NCI-H774 (cell line): ENCODE results near the gene MYL6.

Experiments used
- DNase-seq: peaks from one replicate; lab custom pipeline; 2025; lab: John Stamatoyannopoulos, UW

The MYL6 gene

GRCh38 chr12:56129206-56129941, 28.8 kb upstream of the MYL6 start:
- DNase-seq, result no peak

- DNase-seq, result no peak
These were observed 28.1 kb upstream of the MYL6 start for GRCh38 chr12:56129942-56130495.

GRCh38 chr12:56130876-56131275, 27.3 kb upstream of the MYL6 start:
- DNase-seq, result no peak

- no peak for DNase-seq
These were observed 23.3 kb upstream of the MYL6 start for GRCh38 chr12:56134897-56135296.

- DNase-seq, result no peak
These were observed 20.1 kb upstream of the MYL6 start for GRCh38 chr12:56137853-56138571.

- no peak for DNase-seq
These were observed 16.0 kb upstream of the MYL6 start for GRCh38 chr12:56141946-56142784.

GRCh38 chr12:56143217-56143616, 14.9 kb upstream of the MYL6 start:
- no peak for DNase-seq

GRCh38 chr12:56143870-56144269, 14.3 kb upstream of the MYL6 start:
- DNase-seq, result no peak

GRCh38 chr12:56145217-56145616, 12.9 kb upstream of the MYL6 start:
- DNase-seq, result no peak

GRCh38 chr12:56146492-56147460, 11.4 kb upstream of the MYL6 start:
- DNase-seq, result no peak

GRCh38 chr12:56150563-56150962, 7.6 kb upstream of the MYL6 start:
- DNase-seq, result no peak

GRCh38 chr12:56151672-56152131, 6.5 kb upstream of the MYL6 start:
- DNase-seq, result peak; percentile 58

GRCh38 chr12:56152132-56152755, 5.9 kb upstream of the MYL6 start, which contains the start of gene MYL6B:
Gene MYL6B, plus strand, starts transcription at chr12:56152587. Its CDS starts 1,332 bp downstream, at chr12:56153919.
- DNase-seq, result peak; percentile 94

GRCh38 chr12:56152756-56153677, 5.1 kb upstream of the MYL6 start:
- no peak for DNase-seq

- DNase-seq, result no peak
These were observed 4.5 kb upstream of the MYL6 start for GRCh38 chr12:56153678-56154065.

- no peak for DNase-seq
These were observed 3.9 kb upstream of the MYL6 start for GRCh38 chr12:56154246-56154771.

GRCh38 chr12:56154818-56155217, 3.3 kb upstream of the MYL6 start:
- no peak for DNase-seq

- DNase-seq, result no peak
These were observed 2.8 kb upstream of the MYL6 start for GRCh38 chr12:56155256-56155845.
